Activated CD4-positive, CD25-positive, alpha-beta regulatory T cell treated with anti-CD3 and anti-CD28 coated beads, Interleukin-2, amount 50 U/mL, for 72 hours (primary cell): ENCODE data around the gene MRLN.
"Not testable (repeated sequence)": the region's sequence is repeated elsewhere in the genome, so short reads cannot be mapped to it uniquely, and the experiment has no call there.

Experiments
- DNase-seq: peaks from one replicate; pipeline ENCODE4 v3.0.0; 2021

MRLN gene

DNA sequence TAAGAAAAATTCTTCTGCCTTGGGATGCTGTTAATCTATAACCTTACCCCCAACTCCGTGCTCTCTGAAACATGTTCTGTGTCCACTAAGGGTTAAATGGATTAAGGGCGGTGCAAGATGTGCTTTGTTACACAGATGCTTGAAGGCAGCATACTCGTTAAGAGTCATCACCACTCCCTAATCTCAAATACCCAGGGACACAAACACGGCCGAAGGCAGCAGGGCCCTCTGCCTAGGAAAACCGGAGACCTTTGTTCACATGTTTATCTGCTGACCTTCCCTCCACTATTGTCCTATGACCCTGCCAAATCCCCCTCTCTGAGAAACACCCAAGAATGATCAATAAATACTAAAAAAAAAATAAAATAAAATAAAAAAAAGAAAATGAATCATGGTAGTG lies 8.5 kb downstream of the MRLN start:
- DNase-seq, result not testable (repeated sequence)

- DNase-seq, result not testable (repeated sequence)
Observed at GRCh38 chr10:59744156-59744555, 9.1 kb downstream of the MRLN start.

DNA sequence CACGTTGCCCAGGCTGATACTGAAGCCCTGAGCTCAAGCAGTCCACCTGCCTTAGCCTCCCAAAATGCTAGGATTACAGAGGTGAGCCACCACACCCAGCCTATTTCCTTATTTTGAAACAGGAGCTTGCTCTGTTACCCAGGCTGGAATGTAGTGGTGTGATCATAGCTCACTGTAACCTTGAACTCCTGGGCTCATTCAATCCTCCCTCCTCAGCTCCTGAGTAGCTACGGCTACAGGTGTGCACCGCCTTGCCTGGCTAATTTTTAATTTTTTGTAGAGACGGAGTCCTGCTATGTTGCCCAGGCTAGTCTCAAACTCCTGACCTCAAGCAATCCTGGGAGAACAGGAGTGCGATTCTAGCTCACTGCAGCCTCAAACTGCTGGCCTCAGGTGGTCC lies 11.7 kb downstream of the MRLN start:
- no peak for DNase-seq

GRCh38 chr10:59741048-59741447 lies 12.2 kb downstream of the MRLN start:
- DNase-seq, result no peak

- DNase-seq, result no peak
Observed at GRCh38 chr10:59736749-59737148, 16.5 kb downstream of the MRLN start.

- DNase-seq, result no peak
Observed at GRCh38 chr10:59735296-59735695, 18.0 kb downstream of the MRLN start.

DNA sequence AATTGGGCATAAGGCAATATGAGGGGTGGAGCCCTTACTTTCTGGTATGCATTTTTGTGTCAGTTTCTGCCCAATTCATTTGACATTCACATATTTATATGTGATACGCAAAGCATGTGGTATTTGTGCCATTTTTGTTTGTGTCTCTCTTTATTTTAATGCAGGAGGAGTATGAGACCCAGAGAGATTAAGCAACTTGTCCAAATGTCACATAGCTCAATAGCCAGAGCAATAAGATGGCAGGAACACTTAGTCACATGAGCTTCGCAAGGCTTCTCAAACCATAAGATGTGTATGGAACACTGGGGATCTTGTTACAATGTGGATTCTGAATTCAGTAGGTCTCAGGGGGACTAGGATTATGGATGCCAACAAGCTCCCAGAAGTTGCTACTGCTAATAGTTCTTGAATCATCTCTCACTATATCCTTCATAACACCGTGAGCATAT lies 19.2 kb downstream of the MRLN start:
- no peak for DNase-seq

GRCh38 chr10:59733321-59734013 lies 19.8 kb downstream of the MRLN start:
- not testable (repeated sequence) for DNase-seq

DNA sequence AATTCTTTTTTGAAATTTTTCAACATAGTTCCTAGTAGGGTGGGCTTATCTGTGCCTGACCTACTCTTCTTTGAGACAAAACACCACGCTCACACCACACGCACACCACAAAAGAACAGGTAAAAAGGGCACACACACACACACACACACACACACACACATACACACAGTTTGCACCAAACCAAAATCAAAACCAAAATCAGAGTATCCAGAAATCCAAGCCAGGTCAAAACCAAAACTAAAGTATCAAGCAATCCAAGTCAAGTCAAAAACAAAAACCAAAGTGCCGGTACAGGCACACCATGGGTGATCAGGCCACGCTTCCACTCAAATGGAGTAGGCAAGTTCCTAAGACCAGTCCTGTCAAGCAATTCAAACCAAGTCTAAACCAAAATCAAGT lies 20.4 kb downstream of the MRLN start:
- DNase-seq, result not testable (repeated sequence)

GRCh38 chr10:59729167-59729566 lies 24.1 kb downstream of the MRLN start:
- not testable (repeated sequence) for DNase-seq

GRCh38 chr10:59724098-59724938 lies 28.9 kb downstream of the MRLN start:
- DNase-seq, result no peak

GRCh38 chr10:59720377-59720776 lies 32.9 kb downstream of the MRLN start:
- no peak for DNase-seq

DNA sequence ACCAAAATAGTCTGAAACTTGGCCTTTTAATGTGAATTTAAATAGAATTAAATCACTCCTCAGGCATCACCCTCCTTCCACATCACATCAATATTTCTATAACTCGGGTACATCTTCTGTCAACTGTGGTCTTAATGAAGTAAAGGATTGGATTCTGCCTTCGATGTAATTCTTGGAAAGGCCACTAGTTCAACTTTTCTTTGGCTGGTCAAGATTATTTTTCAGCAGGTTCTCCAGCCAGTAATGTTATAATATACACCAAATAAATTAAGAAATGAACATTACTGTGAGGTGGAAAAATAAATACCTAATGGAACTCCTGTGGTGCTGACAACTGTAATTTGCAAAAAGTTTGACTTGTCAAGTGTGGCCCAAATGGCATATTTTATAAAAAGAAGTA lies 33.9 kb downstream of the MRLN start:
- no peak for DNase-seq

GRCh38 chr10:59718257-59718656 lies 35.0 kb downstream of the MRLN start:
- DNase-seq, result no peak

- no peak for DNase-seq
Observed at GRCh38 chr10:59713196-59713821, 39.9 kb downstream of the MRLN start.

GRCh38 chr10:59711871-59712494 lies 41.3 kb downstream of the MRLN start:
- no peak for DNase-seq

DNA sequence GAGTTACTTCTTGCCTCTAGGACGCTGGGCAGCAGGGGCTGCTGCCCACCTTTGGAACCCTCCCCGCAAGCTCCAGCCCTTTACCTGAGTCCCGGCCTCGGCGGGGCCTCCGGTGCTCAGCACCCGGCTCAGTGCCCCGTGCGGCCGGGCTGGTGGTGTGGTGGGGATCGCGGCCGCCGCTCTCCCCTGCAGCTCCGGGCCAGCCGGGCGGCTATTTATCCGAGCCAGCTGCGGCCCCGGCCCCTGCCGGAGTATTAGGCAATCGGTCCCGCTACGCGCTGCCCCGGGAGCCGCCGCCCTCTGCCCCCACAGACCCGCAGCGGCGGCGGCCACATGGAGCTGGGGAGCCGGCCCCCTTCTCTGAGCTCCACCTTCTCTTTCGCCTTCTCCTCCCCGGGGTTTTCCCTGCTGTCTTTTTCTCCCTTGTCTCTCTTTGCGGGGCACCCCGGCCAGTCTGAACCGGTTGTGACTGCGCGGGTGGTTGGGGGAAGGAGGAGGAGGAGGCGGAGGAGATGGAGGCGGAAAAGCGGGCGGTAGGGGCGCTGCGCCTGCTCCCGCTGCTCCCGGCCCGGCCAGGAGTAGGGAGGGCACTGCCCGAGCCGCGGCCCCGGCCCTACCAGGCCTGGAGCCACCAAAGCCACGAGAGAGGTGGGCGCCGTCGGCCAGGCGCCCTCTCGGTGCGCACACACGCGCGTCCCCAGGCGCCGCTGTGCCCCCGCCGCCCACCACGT lies 43.7 kb downstream of the MRLN start, which contains the start of gene SLC16A9:
Gene SLC16A9 (minus strand): TSS at position 456 of the 731 bp plus-strand sequence. CDS start 25,559 bp downstream, outside the sequence.
- no peak for DNase-seq

DNA sequence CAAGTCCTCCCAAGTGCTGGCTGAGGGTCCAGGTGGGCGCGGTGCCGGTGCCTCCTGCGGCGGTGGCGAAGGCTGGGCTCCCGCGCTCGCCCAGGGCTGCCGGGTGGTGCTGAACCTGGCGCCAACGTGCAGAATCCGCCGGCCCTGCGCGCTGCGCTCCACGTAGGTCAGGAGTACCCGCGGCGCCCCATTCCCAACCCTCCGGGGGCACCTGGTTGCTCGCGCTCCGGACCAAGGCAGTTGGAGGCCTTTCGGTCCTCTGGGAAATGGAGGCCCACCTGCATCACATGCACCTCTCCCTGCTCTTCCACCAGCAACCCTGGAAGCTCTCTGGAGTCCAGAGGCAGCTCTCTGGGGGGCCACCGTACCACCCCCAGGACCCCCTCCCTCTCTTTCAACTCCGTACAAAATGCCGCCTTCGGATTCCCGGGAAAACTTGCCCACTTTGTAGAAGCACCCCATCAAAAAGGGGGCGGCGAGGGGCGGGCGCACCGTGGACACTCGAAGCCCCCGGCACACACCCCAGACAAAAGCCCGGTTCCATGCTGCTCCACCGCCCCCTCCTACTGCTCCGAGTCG lies 44.4 kb downstream of the MRLN start:
- no peak for DNase-seq

DNA sequence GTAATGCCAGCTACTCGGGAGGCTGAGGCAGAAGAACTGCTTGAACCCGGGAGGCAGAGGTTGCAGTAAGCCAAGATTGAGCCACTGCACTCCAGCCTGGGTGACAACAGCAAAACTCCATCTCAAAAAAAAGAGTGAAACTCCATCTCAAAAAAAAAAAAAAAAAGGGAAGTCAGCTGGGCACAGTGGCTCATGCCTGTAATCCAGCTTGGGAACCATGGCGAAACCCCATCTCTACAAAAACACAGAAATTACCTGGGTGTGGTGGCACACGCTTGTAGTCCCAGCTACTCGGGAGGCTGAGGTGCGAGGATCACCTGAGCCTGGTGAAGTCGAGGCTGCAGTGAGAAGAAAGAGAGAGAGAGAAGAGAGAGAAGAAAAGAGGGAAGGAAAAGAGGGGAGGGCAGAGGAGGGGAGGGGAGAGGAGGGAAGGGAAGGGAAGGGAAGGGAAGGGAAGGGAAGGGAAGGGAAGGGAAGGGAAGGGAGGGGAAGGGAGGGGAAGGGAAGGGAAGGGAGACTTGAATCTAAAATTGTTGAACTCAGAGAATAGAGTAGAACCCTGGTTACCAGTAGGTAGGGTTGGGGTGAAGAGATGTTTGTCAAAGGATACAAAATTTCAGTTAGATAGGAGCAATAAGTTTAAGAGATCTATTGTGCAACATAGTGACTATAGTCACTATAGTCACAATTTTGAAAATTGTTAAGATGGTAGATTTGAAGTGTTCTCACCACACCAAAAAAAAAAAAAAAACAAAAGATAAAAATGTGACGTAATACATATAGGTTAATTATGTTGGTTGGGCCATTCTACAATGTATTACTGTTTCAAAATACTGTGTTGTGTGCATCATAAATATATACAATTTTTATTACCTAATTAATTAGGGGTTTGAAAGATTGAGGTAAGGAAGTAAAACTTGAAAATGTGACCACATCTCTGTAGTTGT lies 46.1 kb downstream of the MRLN start:
- no peak for DNase-seq

GRCh38 chr10:59705931-59706330 lies 47.3 kb downstream of the MRLN start:
- DNase-seq, result no peak

GRCh38 chr10:59704630-59705029 lies 48.6 kb downstream of the MRLN start:
- DNase-seq, result no peak
